ENCODE data around the gene RUNX1.

RUNX1 gene

DNA sequence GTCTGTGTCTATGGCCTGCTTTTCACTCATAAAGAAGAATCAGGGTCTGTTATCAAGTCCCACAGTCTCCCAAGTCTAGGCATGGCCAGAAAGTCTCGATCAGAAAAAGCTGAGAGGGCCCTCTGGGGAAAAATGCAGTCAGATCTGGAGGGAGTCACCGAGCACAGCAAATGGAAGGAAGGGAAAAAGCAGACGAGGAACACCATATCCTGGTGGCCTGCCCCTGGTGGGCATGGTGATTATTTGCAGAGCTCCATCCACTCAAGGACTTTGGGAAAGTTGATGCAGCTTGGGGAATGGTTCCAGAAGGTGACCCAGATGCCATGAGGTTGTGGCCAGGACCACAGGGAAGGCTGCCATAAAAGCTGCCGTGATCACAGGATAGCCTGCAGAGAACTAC, 191.2 kb downstream of the RUNX1 start:
- Histone ChIP-seq H3K4me3 (ENCODE audit: severe bottlenecking) (no peak overlapping the region), H3K36me3 (ENCODE audit: low read depth) (peaks cover 100% of the 10 kb centered on the region), H3K9me3 (ENCODE audit: severe bottlenecking) (no peaks in the 10 kb centered on the region), H3K4me1 (ENCODE audit: insufficient read depth, poor library complexity, severe bottlenecking) (no peaks in the 10 kb centered on the region), H3K27ac (ENCODE audit: poor library complexity, severe bottlenecking) (no peak overlapping the region), H3K27me3 (ENCODE audit: insufficient read depth, poor library complexity, severe bottlenecking) (no peaks in the 10 kb centered on the region)
- ATAC-seq (ENCODE audit: low read depth) (0 out of 3 replicates have a peak, but pooled peaks have one; percentile 14), DNase-seq (ENCODE audit: low spot score) (no peak)
- TF ChIP-seq, protein P1, sequence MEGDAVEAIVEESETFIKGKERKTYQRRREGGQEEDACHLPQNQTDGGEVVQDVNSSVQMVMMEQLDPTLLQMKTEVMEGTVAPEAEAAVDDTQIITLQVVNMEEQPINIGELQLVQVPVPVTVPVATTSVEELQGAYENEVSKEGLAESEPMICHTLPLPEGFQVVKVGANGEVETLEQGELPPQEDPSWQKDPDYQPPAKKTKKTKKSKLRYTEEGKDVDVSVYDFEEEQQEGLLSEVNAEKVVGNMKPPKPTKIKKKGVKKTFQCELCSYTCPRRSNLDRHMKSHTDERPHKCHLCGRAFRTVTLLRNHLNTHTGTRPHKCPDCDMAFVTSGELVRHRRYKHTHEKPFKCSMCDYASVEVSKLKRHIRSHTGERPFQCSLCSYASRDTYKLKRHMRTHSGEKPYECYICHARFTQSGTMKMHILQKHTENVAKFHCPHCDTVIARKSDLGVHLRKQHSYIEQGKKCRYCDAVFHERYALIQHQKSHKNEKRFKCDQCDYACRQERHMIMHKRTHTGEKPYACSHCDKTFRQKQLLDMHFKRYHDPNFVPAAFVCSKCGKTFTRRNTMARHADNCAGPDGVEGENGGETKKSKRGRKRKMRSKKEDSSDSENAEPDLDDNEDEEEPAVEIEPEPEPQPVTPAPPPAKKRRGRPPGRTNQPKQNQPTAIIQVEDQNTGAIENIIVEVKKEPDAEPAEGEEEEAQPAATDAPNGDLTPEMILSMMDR (IDR thresholded peaks at IDR 0.05; ENCODE audit: poor library complexity, severe bottlenecking), result no peak

DNA sequence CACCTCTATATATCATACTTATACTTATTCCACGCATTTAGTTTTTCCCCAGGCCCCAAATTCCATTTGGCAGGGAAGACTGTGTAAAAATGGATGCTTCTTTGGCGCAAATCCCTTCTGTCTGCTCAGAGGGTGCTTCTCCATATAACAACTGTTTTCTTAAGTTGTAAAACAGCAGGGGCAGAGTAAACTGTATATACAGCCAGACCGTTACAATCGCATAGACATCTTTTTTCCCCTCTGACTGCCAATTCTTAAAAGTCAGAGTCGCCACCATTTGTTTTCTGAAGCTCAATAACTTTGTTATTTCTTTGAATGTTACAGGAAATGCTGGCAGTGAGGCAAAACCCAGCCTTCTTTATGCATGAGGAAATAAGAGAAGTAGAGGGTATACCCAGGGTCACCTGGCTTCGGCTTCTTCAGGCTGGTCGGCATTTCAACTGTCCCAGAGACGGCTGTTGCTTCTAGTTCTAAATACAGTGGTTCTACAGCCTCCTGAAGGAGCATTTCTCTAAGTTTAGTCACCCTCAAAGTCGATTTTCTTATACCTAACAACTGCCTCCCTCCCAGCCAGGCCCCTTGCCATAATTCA, 191.9 kb downstream of the RUNX1 start:
- ATAC-seq (ENCODE audit: low read depth), result no peak

DNA sequence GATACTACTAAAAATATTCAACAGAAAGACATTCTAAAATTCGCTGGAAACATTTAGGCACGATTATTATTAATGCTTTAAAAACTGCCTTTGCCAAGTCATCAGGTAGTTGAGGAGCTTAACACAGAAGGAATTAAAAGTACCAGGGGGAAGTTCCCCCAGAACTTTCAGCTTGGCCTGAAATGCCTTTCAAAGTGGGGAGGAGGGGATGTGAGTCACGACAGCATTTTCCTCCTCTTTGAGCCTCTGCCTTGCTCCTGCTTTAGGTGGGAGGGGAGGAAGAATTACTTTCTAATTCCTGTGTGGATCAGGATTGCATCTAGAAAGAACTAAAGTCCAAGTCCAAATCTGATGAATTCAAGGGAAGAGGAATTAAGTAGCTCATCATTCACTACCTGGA, 196.7 kb downstream of the RUNX1 start:
- TF ChIP-seq, protein P1 (IDR thresholded peaks at IDR 0.05; ENCODE audit: poor library complexity, severe bottlenecking), result no peak
- no peak for DNase-seq (ENCODE audit: low spot score)
- peaks cover 92% of the 10 kb centered on the region for H3K36me3 ChIP-seq (ENCODE audit: low read depth)
- no peak overlapping the region for H3K4me3 ChIP-seq (ENCODE audit: severe bottlenecking)
- H3K27ac ChIP-seq (ENCODE audit: poor library complexity, severe bottlenecking), result peak overlapping the region; percentile 27
- peaks cover 9% of the 10 kb centered on the region for H3K4me1 ChIP-seq (ENCODE audit: insufficient read depth, poor library complexity, severe bottlenecking)
- H3K27me3 ChIP-seq (ENCODE audit: insufficient read depth, poor library complexity, severe bottlenecking), result no peaks in the 10 kb centered on the region
- no peak for ATAC-seq (ENCODE audit: low read depth)
- H3K9me3 ChIP-seq (ENCODE audit: severe bottlenecking), result no peaks in the 10 kb centered on the region

More for the DNA sequence above, 191.9 kb downstream of the RUNX1 start:
- Histone ChIP-seq H3K4me1 (ENCODE audit: insufficient read depth, poor library complexity, severe bottlenecking) (no peaks in the 10 kb centered on the region), H3K36me3 (ENCODE audit: low read depth) (peaks cover 100% of the 10 kb centered on the region), H3K27ac (ENCODE audit: poor library complexity, severe bottlenecking) (no peak overlapping the region), H3K27me3 (ENCODE audit: insufficient read depth, poor library complexity, severe bottlenecking) (no peaks in the 10 kb centered on the region), H3K4me3 (ENCODE audit: severe bottlenecking) (no peak overlapping the region), H3K9me3 (ENCODE audit: severe bottlenecking) (no peaks in the 10 kb centered on the region)
- no peak for DNase-seq (ENCODE audit: low spot score)
- TF ChIP-seq, protein P1 (IDR thresholded peaks at IDR 0.05; ENCODE audit: poor library complexity, severe bottlenecking), result no peak

DNA sequence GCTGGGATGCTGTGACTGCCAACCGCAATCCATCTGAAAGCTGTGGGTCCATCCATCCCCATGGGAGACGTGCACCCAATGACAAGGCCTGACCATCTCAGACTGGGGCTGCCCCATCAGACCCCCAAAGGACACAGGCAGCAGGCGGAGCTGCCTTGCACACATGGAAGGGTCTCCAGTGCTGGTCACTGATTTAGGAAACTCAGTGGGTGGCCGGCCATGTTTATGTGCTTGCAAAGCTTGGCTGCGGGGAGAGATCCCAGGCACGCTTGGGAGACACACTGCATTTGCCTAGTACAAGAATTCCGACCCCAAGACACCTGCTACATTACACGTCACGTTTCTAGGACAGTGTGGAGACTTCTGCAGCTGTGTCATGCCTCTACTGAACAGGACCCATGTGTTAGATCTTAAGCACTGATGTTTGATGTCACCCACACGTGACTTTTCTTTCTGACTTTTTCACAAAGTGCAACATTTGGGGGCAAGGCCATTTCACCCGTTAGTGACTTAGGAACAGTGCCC, 198.9 kb downstream of the RUNX1 start:
- no peak overlapping the region for H3K4me3 ChIP-seq (ENCODE audit: severe bottlenecking)
- TF ChIP-seq, protein P1 (IDR thresholded peaks at IDR 0.05; ENCODE audit: poor library complexity, severe bottlenecking), result no peak
- ATAC-seq (ENCODE audit: low read depth) (no peak), DNase-seq (ENCODE audit: low spot score) (no peak)
- H3K27ac ChIP-seq (ENCODE audit: poor library complexity, severe bottlenecking), result no peak overlapping the region
- peaks cover 73% of the 10 kb centered on the region for H3K36me3 ChIP-seq (ENCODE audit: low read depth)
- no peaks in the 10 kb centered on the region for H3K9me3 ChIP-seq (ENCODE audit: severe bottlenecking)
- H3K4me1 ChIP-seq (ENCODE audit: insufficient read depth, poor library complexity, severe bottlenecking), result peaks cover 27% of the 10 kb centered on the region
- H3K27me3 ChIP-seq (ENCODE audit: insufficient read depth, poor library complexity, severe bottlenecking), result no peaks in the 10 kb centered on the region

DNA sequence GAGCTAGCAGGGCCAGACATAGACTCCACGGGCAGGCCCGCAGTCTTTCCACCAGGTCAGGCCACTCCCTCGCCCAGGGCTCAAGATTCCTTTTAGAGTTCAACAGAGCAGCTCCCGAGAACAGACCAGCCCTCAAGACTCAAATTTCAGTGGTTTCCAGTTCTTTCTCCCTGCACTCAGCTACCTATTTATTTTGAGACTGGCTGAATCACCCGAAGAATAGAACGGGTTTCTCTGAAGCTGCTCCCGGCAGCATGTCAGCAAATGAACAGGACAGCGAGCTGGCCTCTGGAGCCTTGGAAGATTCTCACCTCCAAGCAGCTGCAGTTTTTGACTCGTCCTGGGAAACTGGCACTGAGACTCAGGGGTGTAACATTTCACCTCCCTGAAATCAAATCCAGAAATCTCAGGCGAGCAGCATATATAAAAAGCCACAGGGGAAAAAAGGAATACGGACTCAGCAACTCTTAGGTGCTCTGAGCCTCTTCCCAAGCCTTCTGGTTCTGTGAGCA, 202.4 kb downstream of the RUNX1 start:
- Histone ChIP-seq H3K36me3 (ENCODE audit: low read depth) (peaks cover 69% of the 10 kb centered on the region), H3K4me3 (ENCODE audit: severe bottlenecking) (no peak overlapping the region), H3K4me1 (ENCODE audit: insufficient read depth, poor library complexity, severe bottlenecking) (peaks cover 41% of the 10 kb centered on the region), H3K27me3 (ENCODE audit: insufficient read depth, poor library complexity, severe bottlenecking) (no peaks in the 10 kb centered on the region), H3K9me3 (ENCODE audit: severe bottlenecking) (no peaks in the 10 kb centered on the region), H3K27ac (ENCODE audit: poor library complexity, severe bottlenecking) (peak overlapping the region; percentile 95)
- ATAC-seq (ENCODE audit: low read depth) (peak; percentile 89), DNase-seq (ENCODE audit: low spot score) (peak; percentile 87)
- TF ChIP-seq, protein P1 (IDR thresholded peaks at IDR 0.05; ENCODE audit: poor library complexity, severe bottlenecking), result no peak

All from RWPE2 (cell line).